Fibroblast of skin of right quadriceps (primary cell): ENCODE results near the gene TOGARAM2.

Experiments
- DNase-seq: peaks from one replicate; pipeline ENCODE4 v3.0.0-alpha.2; 2013

Gene TOGARAM2

DNA sequence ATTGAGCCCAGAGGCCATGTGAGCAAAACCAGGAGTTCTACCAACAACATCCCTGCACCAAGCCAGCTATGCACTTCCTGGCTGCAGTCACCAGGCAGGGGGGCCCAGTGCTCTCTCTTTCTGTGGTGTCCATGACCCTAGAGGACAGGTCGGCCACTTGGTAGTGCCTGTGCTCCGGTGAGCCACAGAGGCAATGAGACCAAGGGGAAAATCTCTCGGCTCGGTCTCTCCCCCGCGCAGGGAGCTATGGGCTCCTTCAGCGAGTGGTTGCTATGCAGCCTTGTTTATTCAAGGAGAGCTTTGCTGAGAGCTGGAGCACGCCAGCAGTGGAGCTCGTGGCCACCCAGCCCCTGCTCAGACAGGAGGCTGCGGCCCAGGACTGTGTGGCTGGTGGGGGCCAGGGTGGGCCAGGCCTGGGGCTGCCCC lies at the start of gene TOGARAM2:
TSS of gene TOGARAM2 (plus strand) at position 283 of the 426 bp plus-strand sequence. CDS start 13,537 bp downstream, outside the sequence.
- no peak for DNase-seq

DNA sequence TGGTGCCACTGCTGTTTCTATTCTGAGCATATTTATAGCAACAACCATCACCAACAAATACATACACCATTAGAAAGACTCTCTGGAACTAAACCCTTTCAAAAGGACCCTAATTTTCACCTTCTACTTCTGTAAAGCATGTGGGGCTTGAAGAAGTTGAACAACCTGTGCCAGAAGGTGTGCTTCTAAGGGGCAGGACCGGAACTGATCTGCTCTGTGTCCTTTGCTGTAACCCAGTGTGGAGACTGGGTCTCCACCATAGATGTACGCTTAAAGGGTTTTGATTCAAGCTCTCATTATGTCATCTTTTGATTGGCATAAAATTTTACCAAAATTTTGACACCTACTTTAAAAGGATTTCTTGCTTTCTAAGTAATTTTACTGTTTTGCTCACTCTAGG lies 46.3 kb upstream of the TOGARAM2 start:
- no peak for DNase-seq

DNA sequence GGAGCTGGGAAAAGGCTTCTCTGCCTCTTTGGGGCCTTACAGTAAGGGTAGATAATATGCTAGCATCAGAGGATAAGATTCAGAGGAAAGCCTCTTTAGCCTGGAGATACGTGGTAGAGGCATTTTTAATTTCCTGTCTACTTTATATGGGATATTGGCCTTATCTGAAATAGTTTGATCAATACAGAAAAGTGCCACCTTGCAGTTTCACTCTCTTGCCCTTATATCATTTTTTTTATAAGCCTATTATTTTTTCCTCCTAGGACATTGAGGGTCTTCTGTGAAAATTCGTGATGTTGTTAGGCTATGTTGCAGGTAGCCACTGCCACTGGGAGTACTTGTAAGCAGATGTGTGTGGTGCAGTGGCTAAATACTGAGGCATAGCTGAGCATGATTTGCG lies 40.1 kb upstream of the TOGARAM2 start:
- DNase-seq: no peak

DNA sequence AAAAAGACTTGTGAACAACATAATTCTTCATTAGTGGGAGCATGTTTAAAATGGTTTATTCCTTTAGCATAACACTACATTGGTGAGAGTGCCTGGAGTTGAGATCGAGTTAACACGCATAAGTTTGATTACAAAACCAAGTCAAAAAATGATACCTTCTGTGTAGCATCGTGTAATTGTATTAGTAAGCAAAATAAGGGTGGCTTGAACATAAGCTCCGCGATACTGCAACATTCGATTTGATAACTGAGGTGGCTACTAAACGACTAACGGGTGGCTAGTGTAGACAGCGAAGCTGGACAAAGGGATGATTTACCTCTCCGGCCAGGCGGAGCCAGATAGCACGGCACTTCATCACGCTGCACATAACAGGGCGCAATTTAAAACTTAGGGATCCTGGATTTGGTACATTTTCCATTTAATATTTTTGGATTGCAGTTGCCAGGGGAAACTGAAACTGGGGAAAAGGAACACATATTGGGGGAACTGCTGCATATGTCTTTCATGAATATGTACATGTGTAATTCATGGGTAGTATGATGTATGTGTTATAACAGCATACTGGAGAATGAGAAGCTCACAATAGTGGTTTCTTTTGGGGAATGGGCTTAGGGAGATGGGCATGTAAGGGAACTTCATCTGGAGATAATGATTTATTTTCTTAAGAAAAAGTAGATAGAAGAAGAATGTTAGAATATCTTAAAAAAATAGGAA lies 36.4 kb upstream of the TOGARAM2 start:
- DNase-seq: no peak

DNA sequence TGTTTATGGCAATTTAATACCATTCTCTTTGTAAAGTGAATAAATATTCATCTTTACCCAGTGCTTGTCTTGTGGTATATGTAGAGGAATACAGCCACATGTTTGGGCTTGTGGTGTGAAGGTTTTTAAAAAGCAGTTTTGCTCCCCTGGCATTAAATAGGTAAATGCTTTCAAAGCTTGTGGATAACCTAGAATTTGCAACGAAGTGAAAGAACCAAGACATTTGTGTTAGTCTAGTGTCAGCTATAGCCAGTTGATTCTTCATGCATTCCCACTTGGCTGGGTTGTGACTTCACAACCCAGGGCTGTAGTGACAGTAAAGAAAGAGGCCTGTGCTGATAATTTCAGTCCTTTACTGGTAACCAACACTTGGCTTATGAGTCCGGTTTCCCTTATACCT lies 32.9 kb upstream of the TOGARAM2 start:
- DNase-seq: no peak

DNA sequence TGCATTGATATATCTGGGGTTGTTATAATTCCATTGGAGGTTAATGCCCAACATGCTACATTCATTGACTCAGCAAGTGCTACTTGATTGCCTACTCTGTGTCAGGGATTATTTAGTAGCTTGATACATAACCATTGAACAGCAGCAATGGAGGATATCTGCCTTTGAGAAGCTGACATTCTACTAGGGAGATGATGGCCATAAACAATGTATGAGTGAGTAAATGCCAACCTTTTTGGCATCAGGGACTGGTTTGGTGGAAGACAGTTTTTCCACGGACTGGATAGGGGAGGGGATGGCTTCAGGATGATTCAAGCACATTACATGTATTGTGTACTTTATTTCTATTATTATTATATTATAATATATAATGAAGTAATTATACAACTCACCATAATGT lies 31.9 kb upstream of the TOGARAM2 start:
- no peak for DNase-seq

DNA sequence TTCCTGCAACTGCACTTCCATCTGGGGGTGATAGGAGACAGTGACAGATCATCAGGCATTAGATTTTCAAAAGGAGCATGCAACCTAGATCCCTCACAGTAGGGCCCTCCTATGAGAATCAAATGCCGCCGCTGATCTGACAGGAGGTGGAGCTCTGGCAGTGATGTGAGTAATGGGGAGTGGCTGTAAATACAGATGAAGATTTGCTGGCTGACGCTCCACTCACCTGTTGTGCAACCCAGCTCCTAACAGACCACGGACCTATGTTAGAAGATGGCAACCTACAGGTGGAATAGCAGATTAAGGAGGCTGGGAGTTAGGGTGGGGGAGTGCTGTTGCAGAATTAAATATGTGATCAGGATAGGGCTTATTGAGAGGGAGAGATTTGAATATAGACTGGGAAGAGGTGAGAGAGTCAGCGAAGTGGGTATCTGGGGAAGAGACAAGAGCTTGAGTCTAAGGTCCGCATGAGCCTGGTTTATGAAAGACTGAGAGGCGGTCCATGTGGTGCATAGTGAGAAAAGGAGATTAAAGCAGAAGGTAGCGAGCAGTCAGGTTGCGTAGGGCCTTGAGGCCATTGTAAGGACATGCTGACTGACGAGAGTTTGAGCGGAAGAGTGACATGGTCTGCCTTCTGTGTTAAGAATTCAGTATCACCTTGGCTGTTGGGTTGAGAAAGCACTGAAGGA lies 31.3 kb upstream of the TOGARAM2 start:
- DNase-seq: no peak

DNA sequence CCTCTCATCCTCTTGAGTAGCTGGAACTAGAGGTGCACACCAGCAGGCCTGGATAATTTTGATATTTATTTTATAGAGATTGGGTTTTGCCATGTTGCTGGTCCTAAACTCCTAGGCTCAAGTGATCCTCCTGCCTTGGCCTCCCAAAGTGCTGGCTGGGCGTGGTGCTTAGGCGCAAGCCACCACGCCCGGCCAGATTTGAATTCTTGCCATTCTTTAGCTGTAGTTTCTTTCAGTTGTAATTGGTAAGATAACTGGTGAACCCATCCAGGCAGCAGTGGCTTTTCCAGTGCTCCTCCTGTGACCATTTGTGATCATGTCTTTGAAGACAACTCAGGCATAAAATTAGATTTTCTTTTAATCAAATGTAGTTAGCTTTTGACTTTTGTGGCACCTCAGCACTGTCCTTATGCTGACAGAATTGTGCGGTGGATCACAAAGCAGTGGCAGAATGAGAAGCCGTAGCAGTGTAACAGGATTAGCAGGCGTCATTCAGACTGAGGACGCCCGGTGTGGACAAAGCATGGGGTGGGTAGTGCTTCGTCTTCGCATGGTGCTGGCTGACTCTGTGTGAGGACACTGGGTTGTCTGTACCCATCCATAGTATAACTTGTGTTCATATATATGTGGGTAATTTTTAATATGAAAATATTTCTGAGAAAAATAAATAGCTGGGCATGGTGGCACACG lies 30.0 kb upstream of the TOGARAM2 start:
- no peak for DNase-seq

DNA sequence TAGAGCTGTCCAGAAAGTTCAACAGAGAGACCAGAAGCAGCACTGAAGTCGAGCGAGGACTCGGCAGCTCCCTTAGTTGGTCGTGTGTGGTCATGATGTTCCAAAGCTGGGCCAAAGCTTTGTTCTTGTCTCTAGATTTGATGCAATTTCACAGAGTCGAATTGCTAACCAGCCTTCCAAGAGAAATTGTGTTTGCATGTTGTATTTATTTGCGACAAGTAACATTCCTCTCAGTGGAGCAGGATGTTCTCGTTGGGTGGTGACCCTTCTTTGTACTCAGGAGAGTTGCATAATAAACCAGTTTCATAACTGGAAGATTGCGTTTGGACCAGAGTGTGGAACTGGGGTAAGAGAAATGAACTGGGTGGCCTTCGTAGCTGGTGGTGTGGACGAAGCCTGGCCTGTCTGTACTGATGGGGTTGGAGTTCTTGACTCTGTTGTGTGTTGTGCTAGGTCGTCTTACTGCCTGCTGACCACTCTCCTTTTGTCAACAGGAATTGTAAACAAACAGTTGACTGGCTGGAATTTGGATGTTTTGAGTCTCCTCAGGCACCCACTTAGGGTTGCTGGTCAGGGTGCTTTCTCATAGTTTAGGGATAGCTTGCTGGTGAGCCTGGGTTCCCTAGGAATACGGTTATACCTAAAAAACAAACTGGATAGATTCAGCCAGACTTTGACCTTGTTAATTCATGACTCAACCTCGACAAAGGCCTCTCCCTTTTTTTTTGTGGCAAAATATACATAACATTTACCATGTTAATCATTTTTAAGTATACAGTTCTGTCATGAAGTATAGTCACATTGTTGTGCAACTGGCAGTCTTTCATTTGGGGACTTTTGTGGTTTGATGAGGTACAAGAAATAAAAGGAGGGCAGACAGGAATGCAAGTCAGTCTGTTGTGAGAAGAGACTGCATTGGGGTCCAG lies 28.9 kb upstream of the TOGARAM2 start:
- peak; percentile 18 for DNase-seq

DNA sequence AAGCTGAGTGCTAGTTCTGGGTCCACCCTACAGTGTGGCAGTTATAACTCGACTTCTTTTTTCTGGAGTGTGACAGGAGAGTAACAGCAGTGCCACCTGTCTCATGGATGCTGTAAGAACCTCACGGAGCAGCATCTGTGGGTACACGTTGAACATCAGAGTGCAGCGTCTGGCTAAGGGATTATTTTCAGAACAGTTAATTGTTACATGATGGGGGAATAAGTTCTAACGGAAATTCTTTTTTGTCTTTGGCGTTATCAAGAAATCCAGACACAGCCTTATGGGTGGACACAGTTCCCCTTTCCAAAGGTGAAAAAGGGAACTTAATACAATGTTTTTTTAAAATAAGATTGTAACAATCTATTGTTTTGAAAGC lies 28.3 kb upstream of the TOGARAM2 start:
- no peak for DNase-seq

DNA sequence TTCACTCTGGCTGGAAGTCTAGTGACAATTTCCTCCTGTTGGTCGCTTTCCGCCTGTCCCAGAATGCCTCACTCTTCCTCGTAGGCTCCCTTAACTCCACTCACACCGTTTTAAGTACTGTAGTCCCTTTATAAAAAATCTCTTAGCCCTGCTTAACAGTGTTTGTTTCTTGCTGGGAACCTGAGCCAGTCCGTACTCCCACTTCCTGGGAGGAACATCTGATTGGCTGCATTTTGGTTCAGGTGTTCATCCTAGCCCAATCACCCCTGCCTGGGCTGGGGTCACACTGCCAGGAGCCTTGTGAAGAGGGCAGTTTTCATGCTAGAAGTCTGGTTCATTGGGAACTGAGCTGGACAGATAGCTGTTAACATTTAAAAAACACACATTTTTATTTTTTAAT lies 25.6 kb upstream of the TOGARAM2 start:
- DNase-seq: no peak

DNA sequence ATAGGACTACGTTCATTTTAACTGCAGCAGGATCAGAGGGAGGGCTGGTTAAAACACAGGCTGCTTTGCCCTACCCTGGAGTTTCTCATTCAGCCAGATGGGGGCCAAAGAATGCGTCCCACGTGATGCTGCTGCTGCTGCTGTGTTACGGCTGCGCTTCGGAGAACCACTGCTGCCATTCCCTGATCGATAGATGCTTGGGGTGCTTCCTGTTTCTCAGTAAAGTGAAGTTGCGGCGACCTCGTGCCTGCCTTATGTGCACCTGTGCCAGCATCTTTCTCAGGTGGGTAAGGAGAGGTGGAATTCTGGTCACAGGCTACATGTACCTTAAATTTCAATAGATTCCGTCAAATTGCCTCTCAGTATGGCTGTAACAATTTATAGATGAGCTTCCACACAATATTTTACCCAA lies 24.7 kb upstream of the TOGARAM2 start:
- peak; percentile 32 for DNase-seq

DNA sequence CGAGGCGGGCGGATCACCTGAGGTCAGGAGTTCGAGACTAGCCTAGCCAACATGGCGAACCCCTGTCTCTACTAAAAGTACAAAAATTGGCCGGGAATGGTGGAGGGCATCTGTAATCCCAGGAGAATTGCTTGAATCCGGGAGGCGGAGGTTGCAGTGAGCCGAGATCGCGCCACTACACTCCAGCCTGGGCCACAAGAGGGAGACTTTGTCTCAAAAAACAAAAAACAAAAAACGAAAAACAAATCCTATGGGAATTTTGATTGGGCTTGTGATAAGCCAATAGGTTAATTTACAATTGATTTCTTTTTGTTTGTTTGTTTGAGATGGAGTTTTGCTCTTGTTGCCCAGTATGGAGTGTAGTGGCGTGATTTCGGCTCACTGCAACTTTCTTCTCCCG lies 24.2 kb upstream of the TOGARAM2 start:
- peak; percentile 22 for DNase-seq

DNA sequence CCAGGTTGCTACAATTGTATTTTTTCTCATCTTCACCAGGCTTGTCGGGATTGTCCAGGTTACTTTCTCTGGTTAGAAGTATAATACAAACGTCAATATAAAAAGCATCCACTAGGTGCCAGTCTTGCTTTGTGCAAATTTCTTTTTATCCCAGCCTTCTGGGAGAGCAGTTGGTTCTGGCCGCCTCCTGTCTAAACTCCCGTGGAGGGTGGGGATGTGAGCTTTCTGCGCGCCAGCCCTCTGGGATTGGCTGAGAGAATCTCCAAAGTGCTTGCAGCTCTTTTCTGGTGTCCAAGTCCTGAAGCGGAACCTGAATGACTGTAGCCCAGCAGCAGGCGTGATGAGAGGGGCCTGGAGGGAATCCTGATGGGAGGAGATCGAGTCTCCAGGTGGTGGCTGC lies 22.4 kb upstream of the TOGARAM2 start:
- peak; percentile 73 for DNase-seq

DNA sequence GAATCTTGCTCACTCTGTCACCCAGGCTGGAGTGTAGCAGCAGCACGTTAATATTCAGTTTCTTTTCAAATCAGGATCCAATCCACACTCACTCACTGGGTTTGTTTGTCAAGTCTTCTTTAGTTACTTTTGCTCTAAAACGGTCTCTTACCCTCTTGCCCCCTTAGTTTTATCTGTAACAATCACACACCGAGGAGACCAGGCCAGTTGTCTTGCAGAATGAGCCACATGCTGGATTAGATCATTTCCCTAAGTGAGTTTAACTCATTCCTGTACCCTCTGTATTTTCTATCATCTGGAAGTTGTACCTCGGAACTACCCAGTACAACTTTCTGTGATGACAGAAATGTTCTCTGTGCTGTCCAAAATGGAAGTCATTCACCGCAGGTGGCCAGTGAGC lies 20.7 kb upstream of the TOGARAM2 start:
- DNase-seq: no peak

DNA sequence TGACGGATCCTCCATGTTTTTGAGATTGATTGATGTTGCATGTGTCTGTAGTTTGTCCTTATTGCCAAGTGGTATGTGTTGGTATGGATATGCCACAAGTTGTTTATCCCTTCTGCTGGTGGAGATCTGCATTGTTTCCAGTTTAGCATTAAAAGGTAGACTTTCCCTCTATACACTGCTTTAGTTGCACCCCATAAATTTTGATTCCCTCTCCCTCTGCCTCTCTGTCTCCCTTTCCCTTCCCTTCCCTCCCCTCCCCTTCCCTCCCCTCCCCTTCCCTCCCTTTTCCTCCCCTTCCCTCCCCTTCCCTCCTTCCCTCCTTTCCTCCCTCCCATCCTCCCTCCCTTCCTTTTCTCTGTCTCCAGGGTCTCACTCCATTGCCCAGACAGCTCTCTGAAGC lies 18.6 kb upstream of the TOGARAM2 start:
- DNase-seq: no peak

DNA sequence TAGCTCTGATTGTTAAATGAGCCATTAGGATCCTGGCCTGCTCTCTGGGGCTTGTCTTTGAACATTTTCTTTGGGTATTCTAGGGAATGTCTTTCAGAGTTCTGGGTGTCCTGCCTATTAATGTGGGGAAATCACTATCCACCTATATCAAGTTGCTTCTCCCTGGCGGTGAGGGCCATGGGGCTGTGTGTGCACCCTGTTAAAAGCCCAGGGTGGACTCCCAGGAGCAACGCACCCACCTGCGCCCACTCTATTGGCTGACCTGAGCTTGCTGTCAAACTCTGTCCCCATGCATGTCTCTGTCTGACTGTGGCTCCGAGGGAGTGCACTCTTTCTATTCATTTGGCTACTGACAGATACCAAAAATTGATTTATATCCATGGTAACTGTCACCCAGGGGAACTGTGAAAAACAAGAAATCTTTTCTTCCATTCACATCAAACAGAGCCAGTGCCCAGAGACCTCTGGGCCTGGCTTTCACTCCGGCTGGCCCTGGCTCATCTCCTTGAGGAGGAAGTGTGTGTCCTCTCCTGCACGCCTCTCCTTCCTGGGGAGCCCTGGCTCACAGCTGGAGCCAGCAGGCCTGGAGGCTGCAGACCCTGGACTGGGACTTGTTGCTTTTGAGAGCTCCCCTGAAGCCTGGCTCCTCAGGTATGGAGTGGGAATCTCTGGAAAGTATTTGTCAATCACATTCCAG lies 10.5 kb upstream of the TOGARAM2 start:
- no peak for DNase-seq

DNA sequence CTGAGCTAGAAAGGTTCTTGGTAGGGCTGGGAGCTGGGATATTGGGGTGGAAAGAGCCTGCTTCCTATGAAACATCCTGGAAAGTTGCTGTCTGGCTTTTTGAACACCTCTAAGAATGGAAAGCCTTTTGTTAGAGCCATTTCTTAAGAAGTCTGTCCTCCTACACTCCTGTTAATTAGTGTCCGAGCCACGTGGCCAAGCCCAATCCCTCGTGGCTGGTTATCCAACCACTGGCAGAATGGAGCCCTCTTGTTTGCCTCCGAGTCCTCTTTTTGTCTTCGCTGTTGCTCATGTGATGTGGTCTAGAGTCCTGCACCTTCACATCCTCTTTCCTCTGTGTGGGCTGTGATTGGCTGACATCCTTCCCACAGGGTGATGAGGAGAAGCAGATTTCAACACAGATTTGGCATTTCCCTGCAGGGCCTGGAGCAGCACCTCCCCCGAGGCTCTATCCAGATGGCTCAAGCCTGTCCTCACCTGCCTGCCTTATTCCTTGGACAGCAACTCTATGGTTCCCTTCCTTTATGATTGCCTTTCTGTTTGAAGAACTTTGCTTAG lies 8.2 kb upstream of the TOGARAM2 start:
- DNase-seq: no peak

DNA sequence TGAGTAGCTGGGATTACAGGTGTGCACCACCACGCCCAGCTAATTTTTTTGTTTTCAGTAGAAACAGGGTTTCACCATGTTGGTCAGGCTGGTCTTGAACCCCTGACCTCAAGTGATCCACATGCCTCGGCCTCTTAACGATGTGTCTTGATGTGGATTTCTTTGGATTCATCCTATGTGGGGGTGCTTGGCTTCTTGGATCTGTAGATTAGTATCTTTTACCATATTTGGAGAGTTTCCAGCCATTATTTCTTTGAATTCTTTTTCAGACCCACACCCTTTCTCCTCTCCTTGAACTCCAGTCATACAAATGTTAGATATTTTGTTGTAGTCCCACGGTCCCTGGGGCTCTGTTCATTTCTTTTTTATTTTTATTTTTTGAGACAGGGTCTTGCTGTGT lies 6.8 kb upstream of the TOGARAM2 start:
- DNase-seq: no peak

DNA sequence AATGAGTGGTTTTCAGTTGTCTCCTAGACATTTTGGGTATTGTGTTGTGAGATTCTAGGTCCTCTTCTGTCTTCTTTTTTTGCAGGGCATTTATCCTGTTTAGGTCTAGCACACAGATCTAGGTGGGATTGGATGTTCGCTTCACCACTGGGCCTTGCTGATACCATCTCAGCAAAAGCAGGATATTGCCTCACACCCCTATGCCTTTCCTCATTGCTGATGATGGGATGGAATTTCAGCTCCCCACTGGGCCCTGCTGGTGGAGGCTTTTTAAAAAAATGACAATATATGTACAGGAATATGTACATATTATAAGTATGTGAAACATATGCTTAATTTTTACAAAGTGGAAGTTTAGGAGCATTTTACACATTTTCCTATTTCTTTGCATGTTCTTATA lies 5.4 kb upstream of the TOGARAM2 start:
- DNase-seq: no peak

DNA sequence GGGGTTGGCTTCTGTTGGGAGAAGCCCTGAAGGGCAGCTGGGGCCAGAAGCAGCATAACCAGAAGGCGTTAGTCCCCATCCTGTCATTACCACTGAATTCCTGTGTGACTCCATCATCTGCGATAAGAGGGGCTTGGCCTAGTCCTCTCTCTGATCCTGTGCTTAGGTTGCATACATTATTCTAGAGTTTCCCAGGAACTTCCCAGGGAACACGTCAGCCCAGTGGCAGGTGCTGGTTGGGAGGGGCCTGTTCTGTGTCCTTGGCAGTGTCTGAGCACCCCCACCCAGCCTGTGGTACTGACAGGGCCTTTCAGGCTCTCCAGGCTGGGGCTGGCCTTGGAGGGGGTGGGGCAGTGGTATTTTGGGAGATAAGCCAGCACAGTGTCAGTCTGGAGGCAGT lies 4.5 kb upstream of the TOGARAM2 start:
- peak; percentile 37 for DNase-seq
